K562 (cell line): Measurements from ENCODE around the gene TANC1. TPM values are rescaled to one million over a fixed set of nuclear protein-coding genes. Genes with fewer than 3 reads are reported as not detected.

Source experiments
- BRCA1 ChIP-seq, 2 experiments: fragments of 450-650 bp in 1 of 2; sonication (generic) in 1 of 2; formaldehyde crosslinking in 1 of 2; IDR thresholded peaks; 2 replicates each; pipeline versions ENCODE4 v1.5.0 to v1.6.1; 2017 to 2020; ENCODE audit warnings: mild to moderate bottlenecking in 1 of 2, missing genetic modification reagents in 1 of 2
- CUX1 ChIP-seq: fragments of 200-800 bp; sonication (Bioruptor generic); IDR thresholded peaks from 2 replicates; pipeline ENCODE4 v1.6.1; 2016; ENCODE audit warnings: missing genetic modification characterization, missing compliant biosample characterization
- E4F1 ChIP-seq: fragments of 250-450 bp; sonication (Bioruptor Pico); IDR thresholded peaks from 2 replicates; pipeline ENCODE4 v1.5.0; 2021; ENCODE audit warnings: mild to moderate bottlenecking, borderline replicate concordance
- NFATC3 ChIP-seq: fragments of 450-650 bp; IDR thresholded peaks from 2 replicates; pipeline ENCODE4 v1.6.1; 2017; ENCODE audit warnings: mild to moderate bottlenecking
- PHF21A ChIP-seq: fragments of 450-650 bp; IDR thresholded peaks from 2 replicates; pipeline ENCODE4 v1.6.1; 2017; ENCODE audit warnings: low read depth, borderline replicate concordance
- SIN3A ChIP-seq, 2 experiments: fragments of 150-350 bp in 1 of 2; IDR thresholded peaks; 2 replicates each; pipeline ENCODE4 v1.6.1; 2011 to 2016; ENCODE audit warnings: borderline replicate concordance in 2 of 2, low read depth in 2 of 2, low read length in 2 of 2, mild to moderate bottlenecking in 2 of 2, moderate library complexity in 2 of 2; ENCODE audit not compliant: control insufficient read depth in 1 of 2
- SMARCB1 ChIP-seq: IDR thresholded peaks from 2 replicates; pipeline ENCODE4 v1.6.1; 2011; ENCODE audit warnings: improper control_type of control experiment, low read depth; ENCODE audit not compliant: insufficient read length
- SRF ChIP-seq, 2 experiments: fragments of 250-450, 450-650 bp in 1 of 2; sonication (Bioruptor Pico) in 1 of 2; sonication (generic) in 1 of 2; formaldehyde crosslinking; IDR thresholded peaks; 2 replicates each; pipeline versions ENCODE4 v1.5.0 to v1.5.1; 2020 to 2022; ENCODE audit warnings: mild to moderate bottlenecking in 1 of 2, missing genetic modification reagents in 1 of 2
- STAT5B ChIP-seq: fragments of 250-450 bp; sonication (Bioruptor Pico); IDR thresholded peaks from 2 replicates; pipeline ENCODE4 v1.8.0; 2021; ENCODE audit warnings: mild to moderate bottlenecking, inconsistent platforms
- TAF15 ChIP-seq: fragments of 200-400 bp; formaldehyde crosslinking; IDR thresholded peaks from 2 replicates; pipeline ENCODE4 v1.6.1; 2017; ENCODE audit warnings: mild to moderate bottlenecking, low read depth, low read length, moderate library complexity
- ZBTB49 ChIP-seq: sonication (generic); formaldehyde crosslinking; IDR thresholded peaks from 2 replicates; pipeline ENCODE4 v1.8.0; 2022; ENCODE audit warnings: missing genetic modification reagents, mild to moderate bottlenecking, borderline replicate concordance
- ZNF165 ChIP-seq: fragments of 250-450 bp; sonication (Bioruptor Pico); IDR thresholded peaks from 2 replicates; pipeline ENCODE4 v1.4.0; 2020; ENCODE audit warnings: borderline replicate concordance
- ZNF3 ChIP-seq: fragments of 250-450 bp; sonication (Bioruptor Pico); IDR thresholded peaks from 2 replicates; pipeline ENCODE4 v1.5.0; 2021; ENCODE audit warnings: mild to moderate bottlenecking, moderate library complexity
- ZNF41 ChIP-seq: fragments of 250-450 bp; sonication (Bioruptor Pico); conservative IDR thresholded peaks from 2 replicates; pipeline ENCODE4 v1.4.0; 2020; ENCODE audit warnings: mild to moderate bottlenecking
- polyA plus RNA-seq, 8 experiments: library from polyadenylated mRNA; depleted of rRNA in 4 of 8; stranded (reverse) in 5 of 8; unstranded in 3 of 8; fragments of >200 nt; fragmentation: Nextera tagmentation in 2 of 8; fragmentation: Illumina TruSeq in 1 of 8; extraction: Ambion mirVana in 2 of 8; extraction: Trizol in 1 of 8; gene quantifications; 2 replicates each; pipeline versions ENCODE4 v1.2.1 to v1.2.3, GENCODE V29; 2011 to 2014; ENCODE audit warnings: inconsistent platforms in 1 of 8, missing spikeins in 1 of 8
- total RNA-seq, 7 experiments: library from RNA; depleted of rRNA in 6 of 7; stranded (reverse); fragments of >200 nt in 6 of 7; fragmentation: Illumina TruSeq in 2 of 7; extraction: Trizol in 2 of 7; gene quantifications; 2 replicates each; pipeline versions ENCODE4 v1.2.1 to v1.2.3, GENCODE V29; 2011 to 2021; ENCODE audit warnings: low replicate concordance in 1 of 7

TANC1 gene
- total and polyA plus RNA-seq, 9 of the 15 experiments (the other 6 are each of a cell fraction or from before 2014, with no cell fraction given), result under 0.01 to 0.20 (median 0.07) TPM; not detected in 1

- TF ChIP-seq NFATC3 (no peak), BRCA1 (IDR thresholded peaks at IDR 0.05) (no peak), BRCA1 (CRISPR knock-in tag; IDR thresholded peaks at IDR 0.05) (no peak), SRF (CRISPR knock-in tag; IDR thresholded peaks at IDR 0.05) (no peak), CUX1 (CRISPR knock-in tag) (no peak), ZNF3 (CRISPR knock-in tag) (no peak), PHF21A (no peak), ZNF41 (CRISPR knock-in tag) (peak; percentile 61; the same call in 1 of the 2 replicates), E4F1 (CRISPR knock-in tag) (no peak), ZNF165 (CRISPR knock-in tag) (no peak), SIN3A (IDR thresholded peaks at IDR 0.05; ENCODE audit: borderline replicate concordance in 2 of 2, control insufficient read depth in 1 of 2, low read depth in 2 of 2, low read length in 2 of 2) (no peak), SMARCB1 (no peak), STAT5B (CRISPR knock-in tag) (no peak), ZBTB49 (no peak), TAF15 (no peak)
These were observed 183.8 kb downstream of the TANC1 start (continued) for GRCh38 chr2:159152128-159152778.
